ENCODE data around the gene ZNF688. TPM values are rescaled to one million over a fixed set of nuclear protein-coding genes. Genes with fewer than 3 reads are reported as not detected.

The ZNF688 gene
- total and polyA plus RNA-seq, 2 of the 13 experiments (the other 11 are each of a cell fraction or from before 2014, with no cell fraction given), result 2.4 to 5.4 TPM

DNA sequence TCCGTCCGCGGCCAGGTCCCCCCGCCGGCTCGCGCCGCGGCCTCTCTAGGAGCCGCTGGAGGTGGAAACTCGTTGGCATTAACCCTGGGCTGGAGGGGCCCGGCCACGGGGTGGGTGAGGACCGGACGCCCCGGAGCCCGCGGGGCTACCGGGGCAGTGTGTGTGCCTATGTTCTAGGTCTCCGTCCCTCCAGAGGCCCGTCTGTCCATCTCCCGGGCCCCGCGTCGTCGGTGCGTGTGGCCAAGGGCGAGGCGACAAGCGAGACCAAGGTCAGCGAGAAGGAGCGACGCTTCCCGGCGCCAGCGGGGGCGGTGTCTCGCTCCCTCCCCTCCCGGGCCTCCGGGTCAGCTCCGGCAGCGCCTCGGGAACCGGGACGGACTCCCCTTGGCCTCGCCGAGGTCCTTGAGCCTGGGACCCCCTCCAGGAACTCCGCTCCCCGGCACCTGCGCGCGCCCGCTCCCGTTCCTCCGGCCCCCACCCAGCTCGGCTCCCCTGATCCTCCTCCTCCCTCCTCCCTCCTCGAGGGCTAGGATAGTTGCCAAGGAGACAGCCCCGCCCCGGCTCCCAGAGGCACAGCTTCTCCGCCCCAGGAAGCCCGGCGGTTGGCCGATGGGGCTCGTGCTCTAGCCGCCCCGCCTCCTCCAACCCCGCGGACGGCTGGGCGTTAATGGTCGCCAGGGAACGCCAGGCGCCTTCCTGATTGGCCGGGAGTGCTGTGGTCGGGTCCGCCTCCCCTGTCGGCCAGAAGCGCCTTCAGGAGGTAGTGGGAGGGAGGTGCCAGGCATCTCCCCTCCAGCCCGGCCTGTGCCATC lies 44.5 kb downstream of the ZNF688 start (continued):
- TF ChIP-seq, protein P1, sequence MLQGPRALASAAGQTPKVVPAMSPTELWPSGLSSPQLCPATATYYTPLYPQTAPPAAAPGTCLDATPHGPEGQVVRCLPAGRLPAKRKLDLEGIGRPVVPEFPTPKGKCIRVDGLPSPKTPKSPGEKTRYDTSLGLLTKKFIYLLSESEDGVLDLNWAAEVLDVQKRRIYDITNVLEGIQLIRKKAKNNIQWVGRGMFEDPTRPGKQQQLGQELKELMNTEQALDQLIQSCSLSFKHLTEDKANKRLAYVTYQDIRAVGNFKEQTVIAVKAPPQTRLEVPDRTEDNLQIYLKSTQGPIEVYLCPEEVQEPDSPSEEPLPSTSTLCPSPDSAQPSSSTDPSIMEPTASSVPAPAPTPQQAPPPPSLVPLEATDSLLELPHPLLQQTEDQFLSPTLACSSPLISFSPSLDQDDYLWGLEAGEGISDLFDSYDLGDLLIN (CRISPR knock-in tag; IDR thresholded peaks at IDR 0.05; ENCODE audit: borderline replicate concordance), result no peak; the same call in 1 of the 2 replicates
- peak; percentile 3; the same call in 1 of the 2 replicates for TF ChIP-seq KLF9 (CRISPR knock-in tag; IDR thresholded peaks at IDR 0.05; ENCODE audit: low read depth)
- TF ChIP-seq HMGXB4 (CRISPR knock-in tag; IDR thresholded peaks at IDR 0.05; ENCODE audit: borderline replicate concordance in 1 of 2, low read depth in 1 of 2), result peak; percentile 51 to 81; a peak in 2 of 4 replicates
- TF ChIP-seq PCBP1 (IDR thresholded peaks at IDR 0.05; ENCODE audit: borderline replicate concordance, low read depth, low read length), result peak; percentile 7; the same call in 1 of the 2 replicates
- peak; percentile 50; the same call in 1 of the 2 replicates for TF ChIP-seq NAIF1 (CRISPR knock-in tag; IDR thresholded peaks at IDR 0.05; ENCODE audit: borderline replicate concordance)
- TF ChIP-seq FOXA3 (CRISPR knock-in tag; IDR thresholded peaks at IDR 0.05), result 0 out of 2 replicates have a peak, but pooled peaks have one; percentile 6
- no peak for TF ChIP-seq MAFK (conservative IDR thresholded peaks at IDR 0.05 in 1 of 2, IDR thresholded peaks at IDR 0.05 in 1 of 2; ENCODE audit: low read length in 2 of 2)
- no peak for TF ChIP-seq SOX6 (IDR thresholded peaks at IDR 0.05)
- peak; percentile 65 for TF ChIP-seq SOX6 (CRISPR knock-in tag; IDR thresholded peaks at IDR 0.05)
- TF ChIP-seq THAP11 (CRISPR knock-in tag; IDR thresholded peaks at IDR 0.05), result peak; percentile 79
- TF ChIP-seq SRSF1 (optimal IDR thresholded peaks at IDR 0.05; ENCODE audit: low read depth, low read length), result peak; percentile 81
- no peak for TF ChIP-seq ZNF816 (CRISPR knock-in tag; IDR thresholded peaks at IDR 0.05; ENCODE audit: borderline replicate concordance)
- TF ChIP-seq ZSCAN9 (CRISPR knock-in tag; IDR thresholded peaks at IDR 0.05; ENCODE audit: borderline replicate concordance), result peak; percentile 37; the same call in 1 of the 2 replicates
- TF ChIP-seq ZNF777 (CRISPR knock-in tag; IDR thresholded peaks at IDR 0.05), result peak; percentile 64
- peak; percentile 95 for TF ChIP-seq RBM39 (IDR thresholded peaks at IDR 0.05; ENCODE audit: low read depth, low read length, poor library complexity, severe bottlenecking)
- TF ChIP-seq ZNF782 (CRISPR knock-in tag; IDR thresholded peaks at IDR 0.05; ENCODE audit: borderline replicate concordance), result no peak
- TF ChIP-seq, protein P2, sequence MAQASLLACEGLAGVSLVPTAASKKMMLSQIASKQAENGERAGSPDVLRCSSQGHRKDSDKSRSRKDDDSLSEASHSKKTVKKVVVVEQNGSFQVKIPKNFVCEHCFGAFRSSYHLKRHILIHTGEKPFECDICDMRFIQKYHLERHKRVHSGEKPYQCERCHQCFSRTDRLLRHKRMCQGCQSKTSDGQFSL (CRISPR knock-in tag; IDR thresholded peaks at IDR 0.05), result peak; percentile 94
- TF ChIP-seq CHD2 (IDR thresholded peaks at IDR 0.05; ENCODE audit: low read depth, low read length), result no peak
- no peak for TF ChIP-seq ZNF737 (CRISPR knock-in tag; IDR thresholded peaks at IDR 0.05; ENCODE audit: borderline replicate concordance)
- no peak for TF ChIP-seq ZNF234 (CRISPR knock-in tag; conservative IDR thresholded peaks at IDR 0.05)
- peak; percentile 63; the same call in 1 of the 2 replicates for TF ChIP-seq MYPOP (CRISPR knock-in tag; IDR thresholded peaks at IDR 0.05)

Measured in HepG2 (cell line).